GM21576 (cell line): ENCODE measurements around the gene SLC38A10.
"Not testable (repeated sequence)": the region's sequence is repeated elsewhere in the genome, so short reads cannot be mapped to it uniquely, and the experiment has no call there.

Source experiments
- ATAC-seq: cut with Tn5 transposase; IDR thresholded peaks from one replicate; pipeline ENCODE4 v1.9.1; 2021; ENCODE audit warnings: mild to moderate bottlenecking, moderate library complexity; ENCODE audit not compliant: unreplicated experiment

Gene SLC38A10

GRCh38 chr17:81232616-81233241 is 62.4 kb downstream of the SLC38A10 start:
- no peak for ATAC-seq

DNA sequence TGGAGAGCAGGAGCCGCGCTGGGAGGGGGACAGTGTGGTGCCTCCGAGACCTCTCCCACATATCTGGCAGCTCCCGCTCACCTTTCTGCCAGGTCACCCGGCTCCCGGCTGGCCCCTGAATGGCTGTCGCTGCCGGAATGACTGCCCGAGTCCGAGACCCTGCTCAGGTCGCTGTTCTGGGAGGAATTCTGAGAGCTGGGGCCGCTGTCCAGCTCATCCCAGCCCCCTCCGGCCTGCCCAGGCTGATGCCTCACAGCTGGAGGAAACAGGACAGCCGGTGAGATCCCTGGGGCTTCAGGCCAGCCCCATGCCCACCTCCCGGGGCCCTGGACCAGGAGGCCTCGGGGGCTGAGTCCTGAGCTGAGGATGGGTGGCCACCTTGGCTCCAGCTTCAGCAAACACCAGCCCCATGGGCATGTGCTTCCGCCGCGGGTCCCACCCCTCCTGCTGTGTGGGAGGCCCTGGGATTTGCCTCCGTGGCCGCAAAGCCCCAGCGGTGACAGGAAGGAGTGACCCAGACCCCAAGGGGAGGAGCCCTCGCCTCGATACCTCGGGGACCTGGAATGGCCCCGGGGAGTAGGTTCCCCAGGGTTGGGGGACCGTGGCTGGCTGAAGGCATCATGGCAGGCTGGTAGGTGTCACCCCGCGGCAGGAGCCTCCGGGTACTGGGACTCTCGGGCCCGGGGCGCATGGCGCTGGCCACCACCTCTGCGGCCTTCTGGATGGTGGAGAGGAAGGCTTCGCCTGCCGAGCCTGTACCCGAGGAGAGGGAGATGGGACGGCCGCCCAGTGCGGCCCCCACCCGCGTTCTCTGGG is 63.1 kb downstream of the SLC38A10 start:
- no peak for ATAC-seq

DNA sequence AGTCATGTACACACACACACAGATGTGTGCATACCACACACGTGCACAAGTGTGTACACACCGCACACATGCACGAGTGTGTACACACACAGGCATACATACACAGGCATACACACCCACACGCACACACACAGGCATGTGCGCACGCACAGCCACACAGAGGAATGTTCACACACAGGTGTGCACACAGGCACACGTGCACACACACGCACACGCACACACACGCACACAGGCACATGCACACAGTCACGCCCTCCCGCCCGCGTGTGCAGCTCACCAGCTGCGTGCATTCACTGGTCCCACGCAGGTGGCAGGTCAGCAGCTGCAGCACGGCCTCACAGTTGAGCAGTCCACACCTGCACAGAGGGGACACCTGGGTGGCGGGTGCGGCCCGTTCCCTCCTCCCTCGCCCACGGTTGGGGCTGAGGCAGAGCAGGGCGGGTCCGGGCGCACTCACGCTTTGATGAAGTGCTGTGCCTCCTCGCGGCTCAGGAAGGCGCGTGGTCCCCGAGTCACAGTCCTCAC is 63.9 kb downstream of the SLC38A10 start:
- ATAC-seq = no peak

- ATAC-seq = no peak
Observed at GRCh38 chr17:81230043-81230820, 64.9 kb downstream of the SLC38A10 start.

GRCh38 chr17:81229666-81229920 is 65.5 kb downstream of the SLC38A10 start:
- no peak for ATAC-seq

DNA sequence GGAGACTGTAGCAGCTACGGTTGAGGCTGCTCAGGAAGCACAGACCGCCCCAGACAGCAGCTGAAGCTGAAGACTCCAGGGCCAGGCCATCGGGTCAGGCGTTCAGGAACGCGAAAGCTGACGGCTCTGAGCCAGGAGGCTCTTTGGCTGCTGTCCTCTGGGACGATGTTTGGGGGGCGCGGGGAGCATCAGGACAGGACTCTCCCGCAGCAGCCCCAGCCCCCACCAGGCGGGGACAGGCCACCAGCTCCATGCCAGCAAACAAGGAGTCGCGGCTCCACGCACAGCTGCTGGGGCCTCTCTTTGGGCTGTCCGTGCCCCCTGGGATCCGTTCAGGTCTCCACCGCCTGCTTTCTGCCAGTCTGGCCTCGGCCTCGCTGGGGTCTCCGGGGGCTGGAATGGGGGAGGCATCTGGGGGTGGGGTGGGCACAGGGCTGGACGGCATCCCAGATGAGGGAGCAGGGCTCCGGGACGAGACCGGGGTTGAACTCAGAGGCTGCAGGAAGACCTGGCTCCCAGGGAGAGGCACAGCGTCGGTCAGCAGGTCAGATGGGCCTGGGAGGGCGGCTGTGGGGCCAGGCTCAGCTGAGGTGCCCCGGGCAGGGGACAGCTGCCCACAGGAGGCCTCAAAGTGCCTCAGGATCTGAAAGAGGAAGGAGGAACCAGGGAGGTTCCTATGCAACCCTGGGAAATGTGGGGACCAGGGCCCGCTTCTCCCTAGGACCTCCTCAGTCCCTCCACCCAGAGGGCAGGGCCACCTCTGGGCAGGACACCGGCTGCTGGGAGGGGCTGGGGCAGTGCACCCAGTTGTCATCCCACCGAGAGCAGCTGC is 66.1 kb downstream of the SLC38A10 start:
- no peak for ATAC-seq

- ATAC-seq = peak; percentile 47
Observed at GRCh38 chr17:81228420-81228819, 66.7 kb downstream of the SLC38A10 start.

DNA sequence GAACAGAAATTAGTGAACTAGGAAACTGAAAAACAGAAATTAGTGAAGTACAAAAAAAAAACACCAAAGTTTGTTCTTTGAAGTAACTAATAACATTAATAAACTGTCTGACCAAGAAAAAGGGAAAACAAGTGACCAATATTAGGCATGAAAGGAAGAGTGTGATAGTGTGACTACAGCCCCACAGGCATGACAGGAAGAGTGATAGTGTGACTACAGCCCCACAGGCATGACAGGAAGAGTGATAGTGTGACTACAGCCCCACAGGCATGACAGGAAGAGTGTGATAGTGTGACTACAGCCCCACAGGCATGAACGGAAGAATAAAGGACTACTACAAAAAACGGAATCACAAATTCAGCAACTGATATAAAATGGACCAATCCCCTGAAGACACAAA is 67.5 kb downstream of the SLC38A10 start:
- not testable (repeated sequence) for ATAC-seq

GRCh38 chr17:81223762-81224130 is 71.4 kb downstream of the SLC38A10 start:
- no peak for ATAC-seq

DNA sequence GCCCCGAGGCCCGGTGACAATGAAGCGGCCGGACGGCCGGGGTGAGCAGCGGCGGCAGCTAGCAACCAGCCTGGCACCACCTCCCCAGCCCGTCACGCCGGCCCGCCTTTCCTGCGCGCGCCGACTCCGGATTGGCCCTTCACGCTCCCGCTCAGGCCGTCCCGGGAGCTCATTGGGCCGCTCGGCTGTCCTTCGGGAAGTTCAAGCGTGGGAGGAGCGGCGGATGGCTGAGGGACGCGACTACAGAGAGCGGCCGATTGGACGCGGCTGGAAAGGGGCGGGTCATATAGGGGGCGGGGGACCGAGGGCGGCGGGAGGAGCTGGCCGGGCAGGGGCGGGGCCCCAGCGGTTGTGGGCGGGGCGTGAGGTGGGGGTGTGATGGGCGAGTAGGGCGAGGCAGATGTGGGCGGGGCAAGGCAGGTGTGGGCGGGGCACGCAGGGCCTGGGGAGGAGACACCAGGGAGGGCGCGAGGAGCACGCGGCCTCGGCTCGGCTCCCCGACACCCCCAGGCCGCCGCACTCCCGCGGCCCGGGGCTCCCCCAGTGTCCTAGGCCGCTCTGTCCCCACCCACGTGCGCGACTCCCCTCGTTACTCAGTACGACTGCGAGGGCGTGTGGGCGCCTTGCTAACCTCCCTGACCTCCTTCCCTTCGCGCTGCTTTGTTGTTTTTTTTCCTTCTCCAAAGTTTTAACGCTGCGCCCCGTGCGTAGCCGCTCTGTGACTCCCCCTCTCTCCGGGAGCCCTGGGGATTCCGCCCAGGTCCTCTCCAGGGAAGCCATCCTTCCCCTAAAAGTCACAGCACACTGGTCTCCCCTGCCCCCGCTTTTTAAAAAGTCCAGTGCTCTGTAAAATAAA is 72.0 kb downstream of the SLC38A10 start, which contains the start of gene CEP131:
TSS of gene CEP131 (minus strand) at position 60 of the 856 bp plus-strand sequence. CDS start 2,909 bp downstream, outside the sequence.
- ATAC-seq = peak; percentile 92

DNA sequence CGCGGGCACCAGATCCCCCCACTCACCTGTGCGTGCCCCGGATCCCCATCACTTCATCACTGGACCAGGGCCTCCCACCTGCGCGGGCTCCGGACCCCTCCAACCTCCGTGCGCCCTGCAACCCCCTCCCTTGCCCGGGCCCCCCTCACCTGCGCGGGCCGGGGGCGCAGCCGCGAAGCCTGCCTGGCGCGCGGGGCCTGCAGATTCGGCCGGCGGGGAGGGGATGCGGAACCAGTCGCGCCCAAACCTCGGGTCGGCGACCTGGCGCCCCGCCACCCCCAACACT is 72.5 kb downstream of the SLC38A10 start:
- no peak for ATAC-seq

DNA sequence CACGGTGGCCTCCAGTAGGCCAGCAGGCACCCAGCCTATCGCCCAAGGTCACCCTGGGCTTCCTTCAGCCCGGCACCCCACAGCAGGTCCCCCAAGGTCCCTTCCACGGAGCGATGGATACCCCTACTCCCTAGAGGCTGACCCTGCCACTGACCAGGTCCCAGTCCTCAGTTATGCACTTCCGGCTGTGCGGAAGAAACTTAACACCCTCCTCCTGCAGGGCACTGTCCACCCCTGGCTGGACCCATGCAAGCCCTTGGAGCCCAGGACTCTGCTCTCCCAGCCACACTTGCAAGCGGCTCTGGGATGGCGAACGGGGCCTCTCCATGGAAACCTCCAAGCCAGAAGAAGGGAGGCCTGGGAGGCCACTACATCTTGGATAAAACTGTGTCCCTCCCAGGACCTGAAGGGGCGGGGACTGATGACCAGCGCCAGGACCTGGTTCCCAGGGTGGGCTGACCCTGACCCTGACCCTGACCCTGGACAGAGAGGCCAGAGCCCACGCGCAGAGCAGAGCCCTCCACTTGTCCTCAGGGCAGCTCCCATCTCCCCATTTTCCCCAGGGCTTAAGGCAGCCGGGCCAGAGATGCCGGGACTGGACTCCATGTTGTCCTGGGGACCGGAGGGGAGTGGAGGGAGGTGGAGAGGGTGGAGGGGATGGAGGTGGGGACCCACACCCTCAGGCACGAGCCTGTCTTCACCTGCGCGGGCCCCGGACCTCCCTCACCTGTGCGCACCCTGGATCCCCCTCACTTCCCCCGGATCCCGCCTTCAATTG is 73.1 kb downstream of the SLC38A10 start:
- no peak for ATAC-seq

DNA sequence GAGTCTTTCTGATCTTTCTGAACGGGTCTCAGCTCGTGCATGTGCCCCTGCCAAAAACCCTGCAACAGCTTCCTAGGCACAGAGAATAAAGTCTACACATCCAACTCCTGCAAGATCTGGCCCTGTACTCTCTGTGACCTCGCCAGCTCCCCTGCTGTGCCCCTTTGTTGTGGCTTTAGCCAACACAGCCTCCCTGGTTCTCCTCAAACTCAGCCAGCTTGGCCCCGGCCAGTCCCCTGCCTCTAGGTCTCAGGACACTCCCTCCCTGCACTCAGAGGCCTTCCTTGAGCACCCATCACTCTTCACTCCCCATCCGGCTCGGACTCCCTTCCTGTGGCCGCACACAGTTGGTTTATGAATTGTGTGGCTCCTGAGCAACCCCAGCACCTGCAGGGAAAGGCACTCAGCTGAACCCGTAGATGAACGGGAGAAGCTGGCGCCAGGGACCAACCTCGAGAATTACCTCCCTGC is 73.7 kb downstream of the SLC38A10 start:
- no peak for ATAC-seq

- no peak for ATAC-seq
Observed at GRCh38 chr17:81219476-81220180, 75.5 kb downstream of the SLC38A10 start.

GRCh38 chr17:81218991-81219390 is 76.1 kb downstream of the SLC38A10 start:
- ATAC-seq = no peak

- no peak for ATAC-seq
Observed at GRCh38 chr17:81218459-81218858, 76.6 kb downstream of the SLC38A10 start.

DNA sequence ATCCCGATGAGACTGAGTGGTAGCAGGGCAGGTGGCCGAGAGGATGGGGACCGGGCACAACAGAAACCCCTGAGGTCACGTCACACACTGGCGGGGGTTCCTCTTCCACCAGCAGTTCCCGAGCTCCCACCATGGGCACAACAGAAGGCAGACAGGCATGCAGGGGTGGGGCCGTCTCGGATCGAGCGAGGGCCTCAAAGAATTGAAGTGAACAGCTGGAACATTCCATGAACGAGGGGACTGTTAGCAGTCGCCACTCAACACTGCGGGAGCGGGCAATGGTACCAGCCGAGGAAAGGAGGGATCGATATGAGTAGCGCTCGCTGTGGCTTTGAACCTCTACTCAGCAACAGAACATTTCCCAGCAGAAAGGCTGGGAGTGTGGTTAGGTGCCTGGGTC is 77.6 kb downstream of the SLC38A10 start:
- no peak for ATAC-seq

DNA sequence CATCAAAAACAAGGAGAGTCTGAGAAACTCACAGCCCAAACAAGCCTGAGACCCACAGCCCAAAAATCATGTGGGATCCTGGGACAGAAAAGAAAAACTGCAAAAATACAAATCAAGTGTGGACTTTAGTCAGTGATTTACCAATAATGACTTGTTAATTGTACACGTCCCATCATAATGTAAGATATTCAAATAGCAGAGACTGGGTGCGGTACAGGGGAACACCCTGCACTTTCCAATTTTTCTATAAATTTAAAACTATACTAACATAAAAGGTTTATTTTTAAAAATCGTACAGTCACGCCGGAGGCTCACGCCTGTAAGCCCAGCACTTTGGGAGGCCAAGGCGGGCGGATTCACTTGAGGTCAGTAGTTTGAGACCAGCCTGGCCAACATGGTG is 81.1 kb downstream of the SLC38A10 start:
- ATAC-seq = no peak

GRCh38 chr17:81212365-81212764 is 82.7 kb downstream of the SLC38A10 start:
- ATAC-seq = no peak
